ENCODE measurements around the gene TNRC6B. TPM values are rescaled to one million over a fixed set of nuclear protein-coding genes. Genes with fewer than 3 reads are reported as not detected.
"Not testable (repeated sequence)": the region's sequence is repeated elsewhere in the genome, so short reads cannot be mapped to it uniquely, and the experiment has no call there.

TNRC6B gene
- total and polyA plus RNA-seq, 5 experiments from 2014 or later, result 67.3 to 142 (median 116) TPM

GRCh38 chr22:40187389-40187788 lies 9.7 kb downstream of the TNRC6B start:
- no peak for DNase-seq
- Mint-ChIP-seq H3K36me3 (peaks cover 0 to 26% (median 0%) of the 10 kb centered on the region in 3 donors), H3K4me3 (peak overlapping the region in 2 of 10 donors; percentile 32 to 68), H3K27ac (peak overlapping the region in 5 of 10 donors; percentile 2 to 61 (median 46)), H3K9me3 (no peaks in the 10 kb centered on the region), H3K4me1 (peaks cover 47 to 84% (median 80%) of the 10 kb centered on the region in 4 donors), H3K27me3 (no peaks in the 10 kb centered on the region)
- no peak for ATAC-seq
- POLR2A ChIA-PET, result no interaction called here

GRCh38 chr22:40189997-40190396 lies 12.3 kb downstream of the TNRC6B start:
- H3K27ac Mint-ChIP-seq, result peak overlapping the region in 6 of 10 donors; percentile 7 to 54 (median 51)
- ATAC-seq, result no peak
- no peak for DNase-seq
- no peak overlapping the region for H3K4me3 Mint-ChIP-seq
- H3K36me3 Mint-ChIP-seq, result peaks cover 0 to 29% (median 0%) of the 10 kb centered on the region in 3 donors
- H3K4me1 Mint-ChIP-seq, result peaks cover 50 to 87% (median 82%) of the 10 kb centered on the region in 4 donors
- H3K27me3 Mint-ChIP-seq, result no peaks in the 10 kb centered on the region
- no peaks in the 10 kb centered on the region for H3K9me3 Mint-ChIP-seq
- POLR2A ChIA-PET, result interaction anchor here (1.0 kb wide), 1 partner anchor 9 kb away, joined by 3 read pairs; no protein-coding TSS in a partner anchor

- POLR2A ChIA-PET, result interaction anchor here (1.0 kb wide), 1 partner anchor 8 kb away, joined by 3 read pairs; no protein-coding TSS in a partner anchor
- H3K4me1 Mint-ChIP-seq, result peaks cover 46 to 87% (median 81%) of the 10 kb centered on the region in 4 donors
Observed at GRCh38 chr22:40190501-40190900, 12.8 kb downstream of the TNRC6B start.

GRCh38 chr22:40193429-40194421 lies 16.0 kb downstream of the TNRC6B start:
- Mint-ChIP-seq H3K36me3 (peaks cover 0 to 30% (median 0%) of the 10 kb centered on the region in 3 donors), H3K4me1 (peaks cover 48 to 91% (median 80%) of the 10 kb centered on the region in 4 donors), H3K27me3 (no peaks in the 10 kb centered on the region), H3K4me3 (peak overlapping the region in 9 of 10 donors; percentile 12 to 78 (median 42)), H3K9me3 (no peaks in the 10 kb centered on the region), H3K27ac (peak overlapping the region; percentile 41 to 90 (median 77))
- ATAC-seq (peak; percentile 46 to 68), DNase-seq (no peak)
- POLR2A ChIA-PET, result interaction anchor here (1.1 to 1.9 kb wide), 4 partner anchors 9 to 149 kb away, joined by 4 to 8 read pairs (median 6); partner anchors contain the start of gene TNRC6B

More at GRCh38 chr22:40190501-40190900, 12.8 kb downstream of the TNRC6B start:
- Mint-ChIP-seq H3K4me3 (peak overlapping the region in 1 of 10 donors; percentile 13), H3K27ac (peak overlapping the region in 9 of 10 donors; percentile 27 to 75 (median 66)), H3K27me3 (no peaks in the 10 kb centered on the region), H3K9me3 (no peaks in the 10 kb centered on the region), H3K36me3 (peaks cover 0 to 28% (median 0%) of the 10 kb centered on the region in 3 donors)
- ATAC-seq, result no peak
- DNase-seq, result no peak

GRCh38 chr22:40194656-40195055 lies 16.9 kb downstream of the TNRC6B start:
- no peak for DNase-seq
- peak overlapping the region; percentile 30 to 87 (median 74) for H3K27ac Mint-ChIP-seq
- H3K4me3 Mint-ChIP-seq, result peak overlapping the region in 5 of 10 donors; percentile 5 to 42 (median 19)
- H3K9me3 Mint-ChIP-seq, result no peaks in the 10 kb centered on the region
- peak in 1 of 2 donors; percentile 46 for ATAC-seq
- POLR2A ChIA-PET, result interaction anchor here (1.7 to 1.9 kb wide), 2 partner anchors 16 to 150 kb away, joined by 5 to 8 read pairs; partner anchors contain the start of gene TNRC6B
- peaks cover 54 to 91% (median 82%) of the 10 kb centered on the region in 4 donors for H3K4me1 Mint-ChIP-seq
- H3K27me3 Mint-ChIP-seq, result no peaks in the 10 kb centered on the region
- peaks cover 0 to 33% (median 0%) of the 10 kb centered on the region in 3 donors for H3K36me3 Mint-ChIP-seq

GRCh38 chr22:40196628-40197360 lies 19.1 kb downstream of the TNRC6B start:
- Mint-ChIP-seq H3K4me1 (peaks cover 44 to 92% (median 77%) of the 10 kb centered on the region in 4 donors), H3K27ac (peak overlapping the region; percentile 29 to 89 (median 56)), H3K9me3 (no peaks in the 10 kb centered on the region), H3K36me3 (peaks cover 0 to 24% (median 0%) of the 10 kb centered on the region in 3 donors), H3K27me3 (no peaks in the 10 kb centered on the region), H3K4me3 (peak overlapping the region in 3 of 10 donors; percentile 7 to 26 (median 20))
- ATAC-seq, result peak in 1 of 2 donors; percentile 16
- no peak for DNase-seq
- POLR2A ChIA-PET, result no interaction called here

- DNase-seq, POLR2A ChIA-PET, H3K9me3 Mint-ChIP-seq, H3K27me3 Mint-ChIP-seq, ATAC-seq: not testable (repeated sequence)
- Mint-ChIP-seq H3K4me3 (peak overlapping the region in 2 of 10 donors; percentile 7 to 26), H3K4me1 (peaks cover 39 to 92% (median 76%) of the 10 kb centered on the region in 4 donors), H3K27ac (peak overlapping the region in 9 of 10 donors; percentile 29 to 83 (median 58)), H3K36me3 (peaks cover 0 to 25% (median 0%) of the 10 kb centered on the region in 3 donors)
Observed at GRCh38 chr22:40197421-40197820, 19.7 kb downstream of the TNRC6B start.

GRCh38 chr22:40198733-40199132 lies 21.0 kb downstream of the TNRC6B start:
- peaks cover 38 to 92% (median 76%) of the 10 kb centered on the region in 4 donors for H3K4me1 Mint-ChIP-seq

GRCh38 chr22:40199223-40199622 lies 21.5 kb downstream of the TNRC6B start:
- POLR2A ChIA-PET, result interaction anchor here (1.0 kb wide), 1 partner anchor 9 kb away, joined by 3 read pairs; no protein-coding TSS in a partner anchor
- no peaks in the 10 kb centered on the region for H3K27me3 Mint-ChIP-seq
- peak overlapping the region in 1 of 10 donors; percentile 11 for H3K4me3 Mint-ChIP-seq
- peaks cover 0 to 28% (median 0%) of the 10 kb centered on the region in 3 donors for H3K36me3 Mint-ChIP-seq
- no peaks in the 10 kb centered on the region for H3K9me3 Mint-ChIP-seq
- H3K27ac Mint-ChIP-seq, result peak overlapping the region in 8 of 10 donors; percentile 55 to 94 (median 70)
- no peak for DNase-seq
- H3K4me1 Mint-ChIP-seq, result peaks cover 37 to 92% (median 76%) of the 10 kb centered on the region in 4 donors
- ATAC-seq, result no peak

More at GRCh38 chr22:40198733-40199132, 21.0 kb downstream of the TNRC6B start:
- Mint-ChIP-seq H3K9me3 (no peaks in the 10 kb centered on the region), H3K27ac (peak overlapping the region; percentile 9 to 94 (median 58)), H3K4me3 (peak overlapping the region in 1 of 10 donors; percentile 12), H3K36me3 (peaks cover 0 to 30% (median 0%) of the 10 kb centered on the region in 3 donors), H3K27me3 (no peaks in the 10 kb centered on the region)
- POLR2A ChIA-PET, result interaction anchor here (1.0 kb wide), 1 partner anchor 8 kb away, joined by 3 read pairs; no protein-coding TSS in a partner anchor
- DNase-seq, result no peak
- no peak for ATAC-seq

- POLR2A ChIA-PET, result interaction anchor here (0.6 to 0.7 kb wide), 5 partner anchors 11 to 285 kb away, joined by 3 to 9 read pairs (median 5); no protein-coding TSS in a partner anchor
- Mint-ChIP-seq H3K27ac (peak overlapping the region in 7 of 10 donors; percentile 8 to 94 (median 55)), H3K36me3 (peaks cover 0 to 28% (median 0%) of the 10 kb centered on the region in 3 donors), H3K9me3 (no peaks in the 10 kb centered on the region), H3K4me3 (peak overlapping the region in 1 of 10 donors; percentile 11), H3K4me1 (peaks cover 36 to 92% (median 76%) of the 10 kb centered on the region in 4 donors), H3K27me3 (no peaks in the 10 kb centered on the region)
- no peak for ATAC-seq
- no peak for DNase-seq
Observed at GRCh38 chr22:40199852-40200251, 22.1 kb downstream of the TNRC6B start.

- peaks cover 36 to 90% (median 70%) of the 10 kb centered on the region in 4 donors for H3K4me1 Mint-ChIP-seq
- ATAC-seq, result no peak
Observed at GRCh38 chr22:40200795-40201530, 23.2 kb downstream of the TNRC6B start.

More at GRCh38 chr22:40200795-40201530, 23.2 kb downstream of the TNRC6B start:
- peak overlapping the region in 9 of 10 donors; percentile 34 to 94 (median 69) for H3K27ac Mint-ChIP-seq
- peaks cover 0 to 27% (median 0%) of the 10 kb centered on the region in 3 donors for H3K36me3 Mint-ChIP-seq
- no peaks in the 10 kb centered on the region for H3K9me3 Mint-ChIP-seq
- H3K27me3 Mint-ChIP-seq, result no peaks in the 10 kb centered on the region
- POLR2A ChIA-PET, result interaction anchor here (0.6 to 1.2 kb wide), 5 partner anchors 9 to 202 kb away, joined by 3 to 5 read pairs (median 3); no protein-coding TSS in a partner anchor
- no peak for DNase-seq
- peak overlapping the region in 1 of 10 donors; percentile 15 for H3K4me3 Mint-ChIP-seq

Data from naive thymus-derived CD8-positive, alpha-beta T cell (primary cell).